Mucosa of stomach (tissue), 1 donor: ENCODE data around the gene PEX12.

Source experiments
- H3K27me3 ChIP-seq: one replicate; pipeline ENCODE4 v1.7.0; 2013; ENCODE audit warnings: mild to moderate bottlenecking, low read length; ENCODE audit not compliant: control insufficient read depth, insufficient read depth
- H3K36me3 ChIP-seq: one replicate; pipeline ENCODE4 v1.7.0; 2013; ENCODE audit warnings: low read length; ENCODE audit not compliant: control insufficient read depth, insufficient read depth
- H3K4me1 ChIP-seq: one replicate; pipeline ENCODE4 v1.7.0; 2013; ENCODE audit warnings: mild to moderate bottlenecking, low read length; ENCODE audit not compliant: control insufficient read depth, insufficient read depth
- H3K4me3 ChIP-seq: one replicate; pipeline ENCODE4 v1.7.0; 2013; ENCODE audit warnings: low read length
- H3K9ac ChIP-seq: one replicate; pipeline ENCODE4 v1.7.0; 2013; ENCODE audit warnings: mild to moderate bottlenecking, low read length, moderate library complexity
- H3K9me3 ChIP-seq: one replicate; pipeline ENCODE4 v1.7.0; 2013; ENCODE audit warnings: mild to moderate bottlenecking, low read length, moderate library complexity; ENCODE audit not compliant: control insufficient read depth
- donor health status: Pancreatic carcinoma.

The PEX12 gene

GRCh38 chr17:35603674-35604073 lies 25.3 kb upstream of the PEX12 start:
- no peak overlapping the region for H3K9ac ChIP-seq
- no peaks in the 10 kb centered on the region for H3K9me3 ChIP-seq
- no peaks in the 10 kb centered on the region for H3K4me1 ChIP-seq
- no peak overlapping the region for H3K4me3 ChIP-seq
- H3K27me3 ChIP-seq: no peaks in the 10 kb centered on the region
- H3K36me3 ChIP-seq: no peaks in the 10 kb centered on the region

DNA sequence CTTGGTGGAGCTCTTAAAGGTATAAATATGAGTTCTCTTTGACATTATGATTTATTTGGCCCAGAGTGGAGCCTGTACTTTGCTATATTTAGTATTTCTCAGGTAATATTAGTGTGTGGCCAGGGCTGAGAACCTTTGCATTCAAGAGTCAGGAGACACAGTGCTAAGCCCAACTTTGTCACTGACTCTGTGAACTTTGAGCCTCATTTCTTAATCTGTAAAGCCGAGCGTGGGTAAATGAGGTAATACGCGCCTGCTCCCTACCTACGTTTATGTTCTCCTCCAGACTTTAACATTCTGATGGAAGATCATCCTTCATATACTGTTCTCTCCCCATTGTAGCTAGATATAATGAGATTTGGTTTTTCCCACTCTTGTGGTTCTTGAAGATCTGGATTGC lies 19.2 kb upstream of the PEX12 start:
- Histone ChIP-seq H3K4me1 (no peaks in the 10 kb centered on the region), H3K27me3 (no peaks in the 10 kb centered on the region), H3K9me3 (no peaks in the 10 kb centered on the region), H3K9ac (no peak overlapping the region), H3K4me3 (no peak overlapping the region), H3K36me3 (peaks cover 11% of the 10 kb centered on the region)

DNA sequence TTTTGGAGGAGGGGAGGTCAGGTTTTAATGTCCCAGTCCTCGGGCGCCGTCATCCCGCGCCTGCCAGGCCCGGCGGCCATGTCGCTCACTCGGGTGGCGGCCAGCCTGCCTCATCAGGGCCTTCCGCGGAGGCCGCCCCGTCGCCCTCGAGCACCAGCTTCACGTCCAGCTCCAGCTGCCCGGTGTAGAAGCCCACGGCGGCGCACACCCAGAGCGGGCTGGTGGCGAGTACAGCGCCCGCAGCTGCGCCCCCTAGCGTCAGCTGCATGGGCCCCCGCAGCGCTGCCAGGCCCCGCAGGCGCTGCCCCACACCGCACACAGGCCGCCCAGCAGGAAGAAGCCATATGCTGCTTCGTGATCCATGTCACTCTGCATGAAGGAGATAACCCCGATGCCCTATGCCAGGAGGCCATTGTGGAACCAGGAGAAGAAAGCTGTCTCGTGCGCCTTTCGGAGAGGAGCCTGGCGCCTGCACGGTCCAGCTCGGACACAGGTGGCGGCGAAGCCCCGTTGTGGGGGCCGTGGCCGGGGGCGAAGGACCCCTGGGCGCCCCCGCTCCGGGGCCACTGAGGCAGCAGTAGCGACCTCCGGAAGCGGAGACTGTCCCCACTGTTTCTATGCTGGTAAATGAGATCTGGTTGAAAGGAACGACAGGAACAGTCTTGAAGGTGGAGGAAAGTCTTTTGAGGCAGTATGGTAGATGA lies 18.3 kb upstream of the PEX12 start:
- no peak overlapping the region for H3K4me3 ChIP-seq
- H3K9me3 ChIP-seq: no peaks in the 10 kb centered on the region
- H3K9ac ChIP-seq: no peak overlapping the region
- H3K27me3 ChIP-seq: no peaks in the 10 kb centered on the region
- peaks cover 11% of the 10 kb centered on the region for H3K36me3 ChIP-seq
- no peaks in the 10 kb centered on the region for H3K4me1 ChIP-seq

- Histone ChIP-seq H3K36me3 (peaks cover 11% of the 10 kb centered on the region), H3K4me3 (no peak overlapping the region)
These were observed 17.7 kb upstream of the PEX12 start for GRCh38 chr17:35596072-35596471.

DNA sequence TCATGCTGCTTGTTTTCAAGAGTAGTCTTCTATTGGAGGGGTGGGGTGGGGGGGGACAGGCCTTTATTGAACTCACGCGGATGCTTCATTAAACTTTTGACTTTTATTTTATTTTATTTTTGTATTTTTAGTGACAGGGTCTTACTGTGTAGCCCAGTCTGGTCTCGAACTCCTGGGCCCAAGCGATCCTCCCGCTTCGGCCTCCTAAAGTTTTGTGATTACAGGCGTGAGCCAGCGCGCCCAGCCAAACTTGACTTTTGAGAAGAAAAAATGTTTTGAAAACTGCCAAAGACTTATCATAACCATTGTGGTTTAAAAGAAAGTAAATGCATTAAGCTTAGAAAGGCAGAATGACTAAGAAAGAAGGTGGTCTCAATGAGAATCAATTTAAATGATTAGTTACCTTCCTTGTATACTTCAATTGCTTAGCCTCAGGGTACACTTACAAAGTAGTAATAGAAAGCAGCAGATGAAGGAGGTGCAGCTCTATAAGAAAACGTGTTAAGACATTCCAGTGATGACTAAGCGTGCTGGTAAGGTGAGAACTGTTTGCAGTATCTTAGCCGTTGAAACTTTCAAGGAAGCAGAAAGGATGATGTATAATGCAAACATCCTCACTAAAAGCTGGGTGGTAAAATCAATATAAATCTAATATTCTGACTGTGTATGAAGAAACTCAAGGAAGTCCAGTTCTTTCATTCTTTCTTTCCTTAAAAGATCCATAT lies 10.0 kb upstream of the PEX12 start:
- no peaks in the 10 kb centered on the region for H3K9me3 ChIP-seq
- H3K4me1 ChIP-seq: peaks cover 8% of the 10 kb centered on the region
- H3K9ac ChIP-seq: peak overlapping the region; percentile 91
- no peaks in the 10 kb centered on the region for H3K27me3 ChIP-seq
- H3K4me3 ChIP-seq: peak overlapping the region; percentile 75
- H3K36me3 ChIP-seq: no peaks in the 10 kb centered on the region

More at GRCh38 chr17:35596072-35596471, 17.7 kb upstream of the PEX12 start:
- Histone ChIP-seq H3K27me3 (no peaks in the 10 kb centered on the region), H3K9ac (no peak overlapping the region), H3K9me3 (no peaks in the 10 kb centered on the region), H3K4me1 (no peaks in the 10 kb centered on the region)

DNA sequence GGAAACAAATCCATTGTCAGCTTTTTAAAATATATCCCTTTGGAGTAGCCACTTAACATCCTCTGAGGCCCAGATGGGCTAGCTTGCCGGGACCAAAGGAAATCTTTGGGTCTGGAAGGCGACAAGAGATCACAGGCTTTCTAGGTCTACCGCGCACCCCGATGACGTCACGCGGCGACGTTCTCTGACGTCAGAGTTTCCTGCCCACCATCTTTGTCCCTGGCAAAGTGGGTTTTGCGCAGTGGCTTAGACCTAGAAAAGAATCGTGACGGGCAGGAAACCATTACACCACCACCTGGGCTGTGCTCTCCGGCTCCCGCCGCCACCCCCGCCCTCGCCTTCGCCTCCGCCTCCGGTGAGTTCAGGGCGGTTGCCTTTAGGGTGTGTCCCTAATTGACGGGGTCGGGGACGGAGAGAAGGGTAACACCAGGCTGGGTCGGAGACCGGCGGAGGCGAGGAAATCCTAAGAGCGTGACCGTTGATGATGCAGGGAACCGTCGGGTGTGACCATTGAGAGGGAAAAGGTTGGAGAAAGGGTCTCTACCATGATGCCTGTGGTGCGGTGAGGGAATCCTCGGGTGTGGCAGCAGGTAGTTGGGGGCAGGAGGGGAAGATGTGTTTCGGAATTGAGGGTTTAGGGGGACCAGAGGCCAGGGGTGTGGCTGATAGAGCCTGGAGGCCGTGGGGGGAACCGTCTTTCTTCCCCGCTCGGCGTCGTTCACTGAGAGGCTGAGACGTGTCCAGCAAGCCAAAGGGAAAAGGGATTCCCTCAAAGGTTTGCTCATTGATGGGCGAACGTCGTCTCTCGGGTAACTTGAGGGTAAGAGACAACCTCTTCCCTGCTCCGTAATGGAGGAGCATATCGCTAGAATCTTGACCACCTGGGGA lies 8.9 kb upstream of the PEX12 start, which contains the start of gene AP2B1:
TSS of gene AP2B1 (plus strand) at position 249 of the 888 bp plus-strand sequence. CDS start 6,709 bp downstream, outside the sequence.
- no peaks in the 10 kb centered on the region for H3K36me3 ChIP-seq
- H3K4me1 ChIP-seq: peaks cover 8% of the 10 kb centered on the region
- H3K27me3 ChIP-seq: no peaks in the 10 kb centered on the region
- peak within 1 kb of the TSS; percentile 91 for H3K9ac ChIP-seq
- peak within 1 kb of the TSS; percentile 75 for H3K4me3 ChIP-seq
- H3K9me3 ChIP-seq: no peaks in the 10 kb centered on the region

GRCh38 chr17:35586569-35587073 lies 8.2 kb upstream of the PEX12 start:
- peaks cover 8% of the 10 kb centered on the region for H3K4me1 ChIP-seq
- H3K9ac ChIP-seq: peak overlapping the region; percentile 91
- H3K4me3 ChIP-seq: peak overlapping the region; percentile 75
- H3K9me3 ChIP-seq: no peaks in the 10 kb centered on the region
- no peaks in the 10 kb centered on the region for H3K27me3 ChIP-seq
- no peaks in the 10 kb centered on the region for H3K36me3 ChIP-seq

- Histone ChIP-seq H3K4me1 (peaks cover 3% of the 10 kb centered on the region), H3K36me3 (no peaks in the 10 kb centered on the region), H3K9ac (no peak overlapping the region), H3K9me3 (no peaks in the 10 kb centered on the region), H3K27me3 (no peaks in the 10 kb centered on the region), H3K4me3 (no peak overlapping the region)
These were observed 5.7 kb upstream of the PEX12 start for GRCh38 chr17:35584061-35584460.

DNA sequence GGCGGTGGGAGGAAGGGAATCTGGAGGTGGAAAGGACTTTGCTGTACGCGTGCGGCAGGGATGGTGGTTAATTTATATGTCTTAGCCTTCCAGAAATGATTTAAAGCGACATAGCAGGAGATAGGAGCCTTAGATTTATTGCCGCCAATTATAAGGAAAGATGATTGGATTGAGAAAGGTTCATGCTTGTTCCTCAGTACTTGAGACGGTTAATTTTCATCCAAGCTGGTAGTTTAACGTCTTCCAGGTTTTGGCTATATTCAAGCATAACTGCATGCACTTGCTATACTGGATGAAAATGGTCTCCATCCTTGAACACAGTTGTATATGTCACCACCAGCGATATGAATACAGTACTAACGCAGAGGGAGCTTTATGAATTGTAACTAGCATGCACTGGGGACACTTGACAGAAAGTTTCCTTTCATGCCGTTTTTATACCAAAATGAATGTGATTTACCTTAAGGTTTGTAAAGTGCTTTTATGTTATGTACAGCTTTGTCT lies 610 bp upstream of the PEX12 start:
- no peaks in the 10 kb centered on the region for H3K36me3 ChIP-seq
- peaks cover 5% of the 10 kb centered on the region for H3K4me1 ChIP-seq
- H3K9ac ChIP-seq: peak overlapping the region; percentile 88
- peak overlapping the region; percentile 71 for H3K4me3 ChIP-seq
- H3K9me3 ChIP-seq: no peaks in the 10 kb centered on the region
- H3K27me3 ChIP-seq: no peaks in the 10 kb centered on the region

- Histone ChIP-seq H3K36me3 (no peaks in the 10 kb centered on the region), H3K9ac (peak overlapping the region; percentile 88), H3K4me1 (peaks cover 5% of the 10 kb centered on the region), H3K4me3 (peak overlapping the region; percentile 71), H3K9me3 (no peaks in the 10 kb centered on the region), H3K27me3 (no peaks in the 10 kb centered on the region)
These were observed 558 bp downstream of the PEX12 start for GRCh38 chr17:35577830-35578196.

- Histone ChIP-seq H3K4me3 (no peak overlapping the region), H3K9ac (no peak overlapping the region), H3K4me1 (peaks cover 5% of the 10 kb centered on the region), H3K36me3 (no peaks in the 10 kb centered on the region), H3K27me3 (no peaks in the 10 kb centered on the region), H3K9me3 (no peaks in the 10 kb centered on the region)
These were observed 2.6 kb downstream of the PEX12 start for GRCh38 chr17:35575759-35576158.
